ENCODE data around the gene UBP1. TPM values are rescaled to one million over a fixed set of nuclear protein-coding genes. Genes with fewer than 3 reads are reported as not detected.
"Not testable (repeated sequence)": the region's sequence is repeated elsewhere in the genome, so short reads cannot be mapped to it uniquely, and the experiment has no call there.

UBP1 gene
- total and polyA plus RNA-seq, 4 donors = 23.1 to 95.2 (median 45.9) TPM

DNA sequence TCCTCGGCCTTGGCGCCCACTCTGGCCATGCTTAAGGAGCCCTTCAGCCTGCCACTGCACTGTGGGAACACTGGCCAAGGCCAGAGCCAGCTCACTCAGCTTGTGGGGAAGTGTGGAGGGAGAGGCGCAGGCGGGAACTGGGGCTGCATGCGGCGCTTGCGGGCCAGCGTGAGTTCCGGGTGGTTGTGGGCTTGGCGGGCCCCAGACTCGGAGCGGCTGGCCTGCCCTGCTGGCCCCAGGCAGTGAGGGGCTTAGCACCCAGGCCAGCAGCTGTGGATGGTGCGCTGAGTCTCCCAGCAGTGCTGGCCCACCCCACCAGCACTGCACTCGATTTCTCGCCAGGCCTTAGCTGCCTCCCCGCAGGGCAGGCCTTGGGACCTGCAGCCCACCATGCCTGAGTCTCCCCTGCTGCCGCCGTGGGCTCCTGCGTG, 13.1 kb upstream of the UBP1 start:
- 94 to 97% methylated on average over 19 of the region's 19 CpGs for WGBS, 2 donors
- Histone ChIP-seq H3K9me3 (ENCODE audit: control insufficient read depth in 4 of 4, insufficient read depth in 3 of 4, low read length in 3 of 4) (peaks cover 0 to 3% (median 0%) of the 10 kb centered on the region in 4 donors), H3K4me1 (ENCODE audit: control insufficient read depth in 5 of 5, insufficient read depth in 5 of 5, low read length in 5 of 5) (no peaks in the 10 kb centered on the region), H3K4me3 (no peak overlapping the region), H3K36me3 (ENCODE audit: control insufficient read depth in 4 of 4, insufficient read depth in 4 of 4, low read length in 4 of 4) (no peaks in the 10 kb centered on the region), H3K9ac (ENCODE audit: insufficient read depth in 1 of 2, low read length in 2 of 2) (no peak overlapping the region), H3K27me3 (ENCODE audit: control insufficient read depth in 3 of 3, insufficient read depth in 3 of 3, low read length in 2 of 3) (no peaks in the 10 kb centered on the region), H3K27ac (ENCODE audit: low read depth in 1 of 2, low read length in 1 of 2) (no peak overlapping the region)
- DNase-seq = no peak
- TF ChIP-seq, protein P1, sequence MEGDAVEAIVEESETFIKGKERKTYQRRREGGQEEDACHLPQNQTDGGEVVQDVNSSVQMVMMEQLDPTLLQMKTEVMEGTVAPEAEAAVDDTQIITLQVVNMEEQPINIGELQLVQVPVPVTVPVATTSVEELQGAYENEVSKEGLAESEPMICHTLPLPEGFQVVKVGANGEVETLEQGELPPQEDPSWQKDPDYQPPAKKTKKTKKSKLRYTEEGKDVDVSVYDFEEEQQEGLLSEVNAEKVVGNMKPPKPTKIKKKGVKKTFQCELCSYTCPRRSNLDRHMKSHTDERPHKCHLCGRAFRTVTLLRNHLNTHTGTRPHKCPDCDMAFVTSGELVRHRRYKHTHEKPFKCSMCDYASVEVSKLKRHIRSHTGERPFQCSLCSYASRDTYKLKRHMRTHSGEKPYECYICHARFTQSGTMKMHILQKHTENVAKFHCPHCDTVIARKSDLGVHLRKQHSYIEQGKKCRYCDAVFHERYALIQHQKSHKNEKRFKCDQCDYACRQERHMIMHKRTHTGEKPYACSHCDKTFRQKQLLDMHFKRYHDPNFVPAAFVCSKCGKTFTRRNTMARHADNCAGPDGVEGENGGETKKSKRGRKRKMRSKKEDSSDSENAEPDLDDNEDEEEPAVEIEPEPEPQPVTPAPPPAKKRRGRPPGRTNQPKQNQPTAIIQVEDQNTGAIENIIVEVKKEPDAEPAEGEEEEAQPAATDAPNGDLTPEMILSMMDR (IDR thresholded peaks at IDR 0.05; ENCODE audit: control extremely low read depth, extremely low read depth) = no peak
- no peak for ATAC-seq (ENCODE audit: insufficient read depth, low FRiP score)

DNA sequence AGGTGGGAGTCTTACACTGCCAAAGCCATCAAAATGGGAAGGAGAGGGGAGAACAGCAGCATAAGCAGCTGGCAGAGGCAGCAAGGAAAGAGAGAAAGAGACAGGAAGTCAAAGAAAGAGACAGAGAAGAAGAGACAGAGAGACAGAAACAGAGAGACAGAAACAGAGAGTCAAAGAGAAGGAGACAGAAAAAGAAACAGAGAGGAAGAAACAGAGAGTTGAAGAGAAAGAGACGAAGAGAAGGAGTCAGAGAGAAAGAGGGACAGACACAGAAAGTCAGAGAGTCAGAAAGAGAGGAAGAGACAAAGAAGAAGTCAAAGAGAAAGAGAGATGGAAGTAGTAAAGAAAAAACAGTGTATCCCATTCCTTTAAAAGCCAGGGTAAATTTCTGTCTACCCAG, 11.8 kb upstream of the UBP1 start:
- not testable (repeated sequence) for H3K27me3 ChIP-seq (ENCODE audit: control insufficient read depth in 3 of 3, insufficient read depth in 3 of 3, low read length in 2 of 3); H3K4me1 ChIP-seq (ENCODE audit: control insufficient read depth in 5 of 5, insufficient read depth in 5 of 5, low read length in 5 of 5); H3K9me3 ChIP-seq (ENCODE audit: control insufficient read depth in 4 of 4, insufficient read depth in 3 of 4, low read length in 3 of 4); H3K27ac ChIP-seq (ENCODE audit: low read depth in 1 of 2, low read length in 1 of 2); H3K9ac ChIP-seq (ENCODE audit: insufficient read depth in 1 of 2, low read length in 2 of 2); H3K36me3 ChIP-seq (ENCODE audit: control insufficient read depth in 4 of 4, insufficient read depth in 4 of 4, low read length in 4 of 4); H3K4me3 ChIP-seq; ATAC-seq (ENCODE audit: insufficient read depth, low FRiP score); DNase-seq
- 91% methylated on average over 1 of the region's 1 CpG for WGBS, 2 donors

DNA sequence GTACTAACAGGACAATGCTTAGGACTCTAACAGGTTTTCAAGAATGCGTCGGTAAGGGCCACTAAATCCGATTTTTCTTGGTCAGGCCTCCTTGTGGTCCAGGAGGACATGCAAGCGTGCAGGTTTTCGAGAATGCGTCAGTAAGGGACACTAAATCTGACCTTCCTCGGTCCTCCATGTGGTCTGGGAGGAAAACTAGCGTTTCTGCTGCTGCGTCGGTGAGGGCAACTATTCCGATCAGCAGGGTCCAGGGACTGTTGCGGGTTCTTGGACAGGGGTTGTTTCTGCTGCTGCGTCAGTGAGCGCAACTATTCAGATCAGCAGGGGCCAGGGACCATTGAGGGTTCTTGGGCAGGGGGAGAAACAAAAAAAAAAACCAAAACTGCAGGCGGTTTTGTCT, 7.8 kb upstream of the UBP1 start:
- H3K36me3 ChIP-seq (ENCODE audit: control insufficient read depth in 4 of 4, insufficient read depth in 4 of 4, low read length in 4 of 4) = no peaks in the 10 kb centered on the region
- 96 to 97% methylated on average over 15 of the region's 15 CpGs for WGBS, 2 donors
- DNase-seq = no peak
- no peaks in the 10 kb centered on the region for H3K4me1 ChIP-seq (ENCODE audit: control insufficient read depth in 5 of 5, insufficient read depth in 5 of 5, low read length in 5 of 5)
- H3K4me3 ChIP-seq = no peak overlapping the region
- no peak overlapping the region for H3K9ac ChIP-seq (ENCODE audit: insufficient read depth in 1 of 2, low read length in 2 of 2)
- no peak for ATAC-seq (ENCODE audit: insufficient read depth, low FRiP score)
- TF ChIP-seq, protein P1 (IDR thresholded peaks at IDR 0.05; ENCODE audit: control extremely low read depth, extremely low read depth) = no peak
- H3K27me3 ChIP-seq (ENCODE audit: control insufficient read depth in 3 of 3, insufficient read depth in 3 of 3, low read length in 2 of 3) = no peaks in the 10 kb centered on the region
- no peak overlapping the region for H3K27ac ChIP-seq (ENCODE audit: low read depth in 1 of 2, low read length in 1 of 2)
- H3K9me3 ChIP-seq (ENCODE audit: control insufficient read depth in 4 of 4, insufficient read depth in 3 of 4, low read length in 3 of 4) = no peaks in the 10 kb centered on the region

DNA sequence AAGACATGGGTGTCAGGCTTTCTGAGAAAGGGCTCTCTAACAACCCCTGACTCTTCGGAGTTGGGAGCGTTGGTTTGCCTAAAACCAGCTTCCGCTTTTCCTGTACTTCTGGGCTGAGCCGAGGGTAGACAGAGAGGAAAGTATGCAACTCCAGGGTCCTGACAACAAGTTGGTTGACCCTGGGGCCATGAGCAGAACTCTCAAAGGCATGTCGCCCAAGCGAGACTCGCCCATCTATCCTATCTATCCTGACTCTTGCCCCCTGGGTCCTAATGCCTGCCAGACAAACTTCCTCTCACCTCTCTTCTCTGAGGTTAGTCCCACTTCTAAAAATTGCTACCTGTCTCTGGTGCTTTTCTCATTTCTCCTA, 7.0 kb upstream of the UBP1 start:
- H3K27me3 ChIP-seq (ENCODE audit: control insufficient read depth in 3 of 3, insufficient read depth in 3 of 3, low read length in 2 of 3); ATAC-seq (ENCODE audit: insufficient read depth, low FRiP score); H3K9ac ChIP-seq (ENCODE audit: insufficient read depth in 1 of 2, low read length in 2 of 2); DNase-seq; H3K9me3 ChIP-seq (ENCODE audit: control insufficient read depth in 4 of 4, insufficient read depth in 3 of 4, low read length in 3 of 4); H3K27ac ChIP-seq (ENCODE audit: low read depth in 1 of 2, low read length in 1 of 2); H3K4me1 ChIP-seq (ENCODE audit: control insufficient read depth in 5 of 5, insufficient read depth in 5 of 5, low read length in 5 of 5); H3K36me3 ChIP-seq (ENCODE audit: control insufficient read depth in 4 of 4, insufficient read depth in 4 of 4, low read length in 4 of 4); H3K4me3 ChIP-seq: not testable (repeated sequence)
- 82 to 89% methylated on average over 7 of the region's 7 CpGs for WGBS, 2 donors

DNA sequence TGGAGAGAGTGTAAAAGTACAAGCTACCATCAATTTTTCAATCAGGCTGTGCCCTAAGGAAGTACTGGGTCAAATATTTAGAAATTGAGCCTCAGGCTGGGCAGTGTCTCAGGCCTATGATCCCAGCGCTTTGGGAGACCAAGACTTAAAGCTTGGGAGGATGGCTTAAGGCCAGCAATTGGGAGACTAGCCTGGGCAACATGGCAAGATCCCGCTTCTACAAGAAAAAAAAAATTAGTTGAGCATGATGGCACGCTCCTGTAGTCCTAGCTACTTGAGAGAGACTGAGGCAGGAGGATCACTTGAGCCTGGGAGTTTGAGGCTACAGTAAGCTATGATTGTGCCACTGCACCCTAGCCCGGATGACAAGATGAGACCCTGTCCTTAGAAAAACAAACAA, 2.0 kb upstream of the UBP1 start:
- ATAC-seq (ENCODE audit: insufficient read depth, low FRiP score) = no peak
- H3K4me3 ChIP-seq = no peak overlapping the region
- TF ChIP-seq, protein P1 (IDR thresholded peaks at IDR 0.05; ENCODE audit: control extremely low read depth, extremely low read depth) = no peak
- peaks cover 2 to 18% (median 7%) of the 10 kb centered on the region in 5 donors for H3K4me1 ChIP-seq (ENCODE audit: control insufficient read depth in 5 of 5, insufficient read depth in 5 of 5, low read length in 5 of 5)
- no peak overlapping the region for H3K27ac ChIP-seq (ENCODE audit: low read depth in 1 of 2, low read length in 1 of 2)
- H3K27me3 ChIP-seq (ENCODE audit: control insufficient read depth in 3 of 3, insufficient read depth in 3 of 3, low read length in 2 of 3) = no peaks in the 10 kb centered on the region
- no peaks in the 10 kb centered on the region for H3K36me3 ChIP-seq (ENCODE audit: control insufficient read depth in 4 of 4, insufficient read depth in 4 of 4, low read length in 4 of 4)
- H3K9me3 ChIP-seq (ENCODE audit: control insufficient read depth in 4 of 4, insufficient read depth in 3 of 4, low read length in 3 of 4) = no peaks in the 10 kb centered on the region
- no peak for DNase-seq
- H3K9ac ChIP-seq (ENCODE audit: insufficient read depth in 1 of 2, low read length in 2 of 2) = no peak overlapping the region
- WGBS, 2 donors = 82 to 85% methylated on average over 4 of the region's 4 CpGs

Measured in lung (tissue), 12 donors.